Dermis blood vessel endothelial cell (primary cell): ENCODE data around the gene CCDC178. TPM values are rescaled to one million over a fixed set of nuclear protein-coding genes. Genes with fewer than 3 reads are reported as not detected.
"Not testable (repeated sequence)": the region's sequence is repeated elsewhere in the genome, so short reads cannot be mapped to it uniquely, and the experiment has no call there.

ENCODE experiments used
- DNase-seq: peaks from one replicate; pipeline ENCODE4 v3.0.0; 2010
- total RNA-seq: library from RNA; depleted of rRNA; stranded (reverse); fragments of >200 nt; gene quantifications from 2 replicates; pipeline ENCODE4 v1.2.3, GENCODE V29; 2014

The CCDC178 gene
- total RNA-seq, 1 donor from 2014 or later = 2.2 TPM

GRCh38 chr18:32980896-32981295, 459.6 kb downstream of the CCDC178 start:
- no peak for DNase-seq

GRCh38 chr18:32975501-32975900, 465.0 kb downstream of the CCDC178 start:
- no peak for DNase-seq

GRCh38 chr18:32975163-32975436, 465.4 kb downstream of the CCDC178 start:
- DNase-seq = no peak

- DNase-seq = no peak
These were observed 465.9 kb downstream of the CCDC178 start for GRCh38 chr18:32974421-32975162.

GRCh38 chr18:32968248-32968647, 472.3 kb downstream of the CCDC178 start:
- no peak for DNase-seq

- DNase-seq = no peak
These were observed 474.4 kb downstream of the CCDC178 start for GRCh38 chr18:32966141-32966540.

GRCh38 chr18:32961538-32961937, 479.0 kb downstream of the CCDC178 start:
- no peak for DNase-seq

- DNase-seq = no peak
These were observed 481.8 kb downstream of the CCDC178 start for GRCh38 chr18:32958746-32959145.

- DNase-seq = peak; percentile 41
These were observed 483.8 kb downstream of the CCDC178 start for GRCh38 chr18:32956591-32957315.

- not testable (repeated sequence) for DNase-seq
These were observed 488.2 kb downstream of the CCDC178 start for GRCh38 chr18:32952318-32952717.

GRCh38 chr18:32937597-32937996, 502.9 kb downstream of the CCDC178 start:
- DNase-seq = no peak

- DNase-seq = no peak
These were observed 503.5 kb downstream of the CCDC178 start for GRCh38 chr18:32937066-32937465.

- DNase-seq = no peak
These were observed 506.3 kb downstream of the CCDC178 start for GRCh38 chr18:32934201-32934600.

- peak; percentile 65 for DNase-seq
These were observed 509.7 kb downstream of the CCDC178 start for GRCh38 chr18:32930695-32931301.

GRCh38 chr18:32929213-32929612, 511.3 kb downstream of the CCDC178 start:
- no peak for DNase-seq

- no peak for DNase-seq
These were observed 517.5 kb downstream of the CCDC178 start for GRCh38 chr18:32922951-32923430.

- DNase-seq = peak; percentile 92
These were observed 519.4 kb downstream of the CCDC178 start for GRCh38 chr18:32920796-32921787.

- DNase-seq = peak; percentile 30
These were observed 520.7 kb downstream of the CCDC178 start for GRCh38 chr18:32919799-32920198.

GRCh38 chr18:32918692-32919250, 521.8 kb downstream of the CCDC178 start:
- no peak for DNase-seq

- no peak for DNase-seq
These were observed 525.0 kb downstream of the CCDC178 start for GRCh38 chr18:32915516-32915915.

- no peak for DNase-seq
These were observed 528.7 kb downstream of the CCDC178 start for GRCh38 chr18:32911660-32912284.
